GM19395 (cell line): ENCODE data around the gene SARNP.
"Not testable (repeated sequence)": the region's sequence is repeated elsewhere in the genome, so short reads cannot be mapped to it uniquely, and the experiment has no call there.

Experiments used
- ATAC-seq: cut with Tn5 transposase; IDR thresholded peaks from one replicate; pipeline ENCODE4 v1.9.1; 2021; ENCODE audit warnings: mild to moderate bottlenecking, moderate library complexity; ENCODE audit not compliant: unreplicated experiment

Gene SARNP

GRCh38 chr12:55797550-55797949 is 20.0 kb downstream of the SARNP start:
- ATAC-seq: no peak

GRCh38 chr12:55797068-55797467 is 20.5 kb downstream of the SARNP start:
- no peak for ATAC-seq

DNA sequence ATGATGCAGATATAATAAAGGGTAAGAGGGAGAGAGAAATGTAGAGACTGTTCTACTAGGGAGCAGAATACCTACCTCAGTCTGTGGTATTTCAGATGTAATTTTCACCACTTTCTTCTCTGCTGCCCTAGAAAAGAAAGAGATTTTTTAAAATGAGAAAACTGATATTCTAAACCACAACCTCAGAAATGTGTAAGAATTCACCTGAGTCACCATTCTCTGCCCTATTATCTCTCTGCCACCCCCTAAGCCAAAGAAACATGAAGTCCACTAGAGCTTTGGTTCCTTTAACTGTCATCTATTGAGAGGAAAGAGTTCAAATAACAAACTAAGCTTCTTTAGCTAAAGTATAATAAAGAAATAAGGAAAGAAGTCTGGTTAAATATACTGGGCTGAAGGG is 21.6 kb downstream of the SARNP start:
- ATAC-seq: no peak

DNA sequence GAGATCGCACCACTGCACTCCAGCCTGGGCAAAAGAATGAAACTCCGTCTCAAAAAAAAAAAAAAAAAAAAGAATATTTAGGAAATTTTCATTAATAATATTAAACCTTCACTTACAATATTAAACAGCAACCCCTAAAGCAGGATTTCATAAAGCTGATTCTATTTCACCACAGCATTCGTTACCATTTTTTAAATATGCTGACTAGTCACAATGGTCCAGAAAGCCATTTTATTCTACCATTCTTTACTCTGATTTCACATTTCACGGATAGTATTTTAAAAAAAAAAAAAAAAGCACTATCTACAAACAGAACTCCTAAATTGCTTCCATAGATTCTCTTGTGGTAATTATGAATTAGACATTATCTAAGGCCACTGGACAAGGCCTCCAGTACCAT is 27.6 kb downstream of the SARNP start:
- ATAC-seq: no peak

DNA sequence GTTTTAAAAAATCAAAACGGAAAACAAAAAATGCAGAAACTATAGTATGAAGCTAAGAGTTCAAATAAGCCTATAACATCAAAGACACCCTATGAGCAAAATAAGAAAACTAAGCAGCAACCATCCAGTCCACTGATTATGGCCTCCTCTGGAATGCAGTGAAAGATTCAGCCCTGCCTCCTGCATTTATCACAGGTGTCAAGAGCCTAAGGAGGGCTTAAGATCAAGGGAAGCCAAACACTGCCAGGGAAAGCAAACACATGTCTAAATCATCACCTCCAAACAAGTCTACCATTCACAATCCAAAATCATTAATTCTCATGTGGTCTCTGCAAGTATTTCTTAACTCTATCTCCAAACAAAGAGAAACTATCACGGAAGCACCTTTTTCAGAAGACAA is 28.4 kb downstream of the SARNP start:
- ATAC-seq: no peak

DNA sequence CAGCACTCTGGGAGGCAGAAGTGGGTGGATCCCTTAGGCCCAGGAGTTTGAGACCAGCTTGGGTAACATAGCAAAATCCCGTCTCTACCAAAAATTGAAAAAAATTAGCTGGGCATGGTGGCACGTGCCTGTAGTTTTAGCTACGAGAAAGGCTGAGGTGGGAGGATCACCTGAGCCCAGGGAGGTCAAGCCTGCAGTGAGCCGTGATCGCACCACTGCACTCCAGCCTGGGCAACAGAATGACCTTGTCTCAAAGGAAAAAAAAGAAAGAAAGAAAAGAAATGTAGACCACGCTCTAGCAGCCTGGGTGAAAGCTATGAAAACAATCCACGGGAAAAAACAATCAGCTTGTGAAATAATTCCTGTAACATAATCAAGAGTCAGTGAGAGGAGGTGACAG is 29.0 kb downstream of the SARNP start:
- ATAC-seq: no peak

DNA sequence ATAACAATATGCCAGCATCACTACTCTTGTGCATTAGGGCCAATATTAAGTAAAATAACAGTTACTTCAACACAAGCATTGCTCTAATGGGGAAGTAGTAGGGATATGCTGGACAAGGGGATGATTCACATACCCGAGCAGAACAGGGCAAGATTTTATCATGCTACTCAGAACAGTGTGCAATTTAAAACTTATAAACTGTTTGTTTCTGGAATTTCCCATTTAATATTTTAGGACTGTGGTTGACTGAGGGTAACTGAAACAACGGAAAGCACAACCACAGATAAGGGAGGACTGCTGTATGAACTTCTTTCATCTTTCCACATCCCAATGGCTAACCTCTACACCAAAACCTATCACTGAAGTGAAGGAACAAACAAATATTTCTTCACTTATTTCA is 36.8 kb downstream of the SARNP start:
- no peak for ATAC-seq

DNA sequence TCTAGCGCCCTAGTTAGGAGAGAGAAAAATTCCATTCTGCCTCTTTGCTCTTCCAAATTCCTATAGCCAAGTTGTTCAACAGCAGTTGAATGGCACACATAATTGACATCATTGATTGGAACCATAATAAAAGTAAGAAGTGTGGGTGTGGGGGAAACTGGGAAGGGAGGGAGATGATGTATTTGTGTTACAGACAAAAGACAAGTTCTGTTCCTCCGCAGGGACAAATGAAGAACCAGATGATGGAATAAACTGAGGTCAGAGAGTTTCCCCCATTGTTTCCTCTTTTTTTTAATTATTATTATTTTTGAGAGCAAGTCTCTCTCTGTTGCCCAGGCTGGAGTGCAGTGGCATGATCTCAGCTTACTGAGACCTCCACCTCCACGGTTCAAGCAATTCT is 39.7 kb downstream of the SARNP start:
- ATAC-seq: no peak

DNA sequence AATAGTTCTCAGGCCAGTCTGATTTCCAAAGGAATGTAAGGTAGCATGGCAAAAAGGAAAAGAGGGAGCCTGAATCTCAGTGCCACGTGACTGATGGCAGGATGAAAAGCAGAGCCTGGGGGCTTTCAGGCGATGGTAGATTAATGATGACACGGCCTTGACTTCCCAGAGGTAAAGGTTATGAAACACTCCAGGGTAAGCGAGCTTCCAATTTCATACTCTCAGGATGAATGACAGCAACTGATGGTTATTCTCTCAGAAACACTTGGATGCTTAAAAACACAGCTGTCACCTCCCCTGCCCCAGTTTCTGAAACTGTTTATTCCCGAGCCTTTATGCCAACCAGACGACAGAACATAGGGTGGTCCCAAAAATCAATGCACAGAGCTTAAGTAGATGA is 45.8 kb downstream of the SARNP start:
- no peak for ATAC-seq

DNA sequence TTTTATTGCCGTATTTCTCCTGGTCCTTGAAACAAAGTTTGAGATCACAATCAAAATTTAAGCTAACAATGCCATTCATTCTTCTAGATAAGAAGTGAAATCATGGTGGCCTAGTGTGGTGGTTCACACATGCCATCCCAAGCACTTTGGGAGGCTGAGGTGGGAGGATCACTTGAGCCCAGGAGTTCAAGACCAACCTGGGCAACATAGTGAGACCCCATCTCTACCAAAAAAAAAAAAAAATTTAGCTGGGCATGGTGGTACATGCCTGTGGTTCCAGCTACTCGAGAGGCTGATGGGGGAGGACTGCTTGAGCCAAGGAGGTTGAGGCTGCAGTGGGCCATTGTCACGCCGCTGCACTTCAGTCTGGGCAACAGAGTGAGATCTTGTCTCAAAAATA is 50.4 kb downstream of the SARNP start:
- ATAC-seq: no peak

- no peak for ATAC-seq
Measured at GRCh38 chr12:55765736-55766290, 51.7 kb downstream of the SARNP start.

GRCh38 chr12:55762646-55763045 is 54.9 kb downstream of the SARNP start:
- no peak for ATAC-seq

- no peak for ATAC-seq
Measured at GRCh38 chr12:55760663-55761062, 56.9 kb downstream of the SARNP start.

- not testable (repeated sequence) for ATAC-seq
Measured at GRCh38 chr12:55758575-55758974, 58.9 kb downstream of the SARNP start.

DNA sequence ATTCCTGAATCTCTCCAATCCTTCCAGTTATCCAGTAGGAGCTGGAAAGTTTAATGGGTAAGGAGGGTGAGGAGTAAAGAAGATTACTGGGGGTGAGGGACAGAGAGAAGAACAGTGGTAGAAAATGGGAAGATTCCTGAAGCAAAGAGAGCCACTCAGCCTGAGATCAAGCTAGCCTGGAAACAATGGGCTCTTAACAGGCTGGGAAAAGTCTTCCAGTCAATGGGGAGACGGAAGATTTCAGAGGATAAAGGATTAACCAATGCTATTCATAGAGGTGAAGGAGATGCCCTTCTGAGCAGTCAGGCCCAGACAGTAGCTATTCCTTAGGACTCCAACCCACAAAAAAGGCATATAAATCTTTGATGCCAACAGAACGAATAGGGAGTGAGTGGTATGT is 59.8 kb downstream of the SARNP start:
- ATAC-seq: no peak

DNA sequence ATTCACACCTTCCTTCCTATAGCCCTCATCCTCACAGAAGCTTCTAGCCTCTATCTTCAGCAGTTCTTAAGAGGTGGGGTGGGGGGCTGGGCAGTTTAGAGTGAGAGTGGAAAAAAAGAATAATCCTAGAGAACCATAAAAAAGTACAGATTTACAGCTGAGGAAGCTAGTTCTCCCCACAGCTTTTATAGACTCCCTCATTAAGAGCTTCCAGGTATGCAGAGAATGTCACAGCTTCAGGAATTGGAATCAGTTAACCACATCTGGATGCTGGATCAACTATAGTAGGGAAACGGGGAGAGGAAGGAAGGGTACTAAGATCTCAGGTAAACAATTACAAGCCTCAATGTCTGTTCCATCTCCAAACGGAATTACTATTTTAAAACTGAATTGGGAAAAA is 62.3 kb downstream of the SARNP start:
- ATAC-seq: no peak

DNA sequence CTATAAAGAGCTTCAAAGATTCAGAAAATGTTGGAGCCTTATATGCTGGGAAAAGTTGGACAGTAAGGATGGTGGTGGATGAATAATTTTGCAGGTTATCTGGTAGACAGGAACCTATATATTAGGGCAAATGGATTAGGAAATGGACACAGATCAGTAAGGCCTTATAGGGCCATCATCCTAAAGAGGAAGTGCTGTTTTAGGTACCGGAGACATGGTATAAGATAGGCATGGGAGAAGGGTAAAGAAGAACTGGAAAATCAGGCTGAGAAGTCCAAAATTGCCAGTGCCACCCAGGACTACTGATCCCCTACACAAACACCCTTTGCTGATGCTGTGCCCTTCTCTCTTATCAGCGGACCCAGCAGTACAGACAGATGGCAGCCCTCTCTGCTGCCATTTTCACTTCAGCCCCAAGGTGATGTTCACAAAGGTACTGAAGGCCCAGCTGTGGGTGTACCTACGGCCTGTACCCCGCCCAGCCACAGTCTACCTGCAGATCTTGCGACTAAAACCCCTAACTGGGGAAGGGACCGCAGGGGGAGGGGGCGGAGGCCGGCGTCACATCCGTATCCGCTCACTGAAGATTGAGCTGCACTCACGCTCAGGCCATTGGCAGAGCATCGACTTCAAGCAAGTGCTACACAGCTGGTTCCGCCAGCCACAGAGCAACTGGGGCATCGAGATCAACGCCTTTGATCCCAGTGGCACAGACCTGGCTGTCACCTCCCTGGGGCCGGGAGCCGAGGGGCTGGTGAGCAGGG is 69.1 kb downstream of the SARNP start:
- ATAC-seq: no peak

- ATAC-seq: no peak
Measured at GRCh38 chr12:55746913-55747231, 70.7 kb downstream of the SARNP start.

DNA sequence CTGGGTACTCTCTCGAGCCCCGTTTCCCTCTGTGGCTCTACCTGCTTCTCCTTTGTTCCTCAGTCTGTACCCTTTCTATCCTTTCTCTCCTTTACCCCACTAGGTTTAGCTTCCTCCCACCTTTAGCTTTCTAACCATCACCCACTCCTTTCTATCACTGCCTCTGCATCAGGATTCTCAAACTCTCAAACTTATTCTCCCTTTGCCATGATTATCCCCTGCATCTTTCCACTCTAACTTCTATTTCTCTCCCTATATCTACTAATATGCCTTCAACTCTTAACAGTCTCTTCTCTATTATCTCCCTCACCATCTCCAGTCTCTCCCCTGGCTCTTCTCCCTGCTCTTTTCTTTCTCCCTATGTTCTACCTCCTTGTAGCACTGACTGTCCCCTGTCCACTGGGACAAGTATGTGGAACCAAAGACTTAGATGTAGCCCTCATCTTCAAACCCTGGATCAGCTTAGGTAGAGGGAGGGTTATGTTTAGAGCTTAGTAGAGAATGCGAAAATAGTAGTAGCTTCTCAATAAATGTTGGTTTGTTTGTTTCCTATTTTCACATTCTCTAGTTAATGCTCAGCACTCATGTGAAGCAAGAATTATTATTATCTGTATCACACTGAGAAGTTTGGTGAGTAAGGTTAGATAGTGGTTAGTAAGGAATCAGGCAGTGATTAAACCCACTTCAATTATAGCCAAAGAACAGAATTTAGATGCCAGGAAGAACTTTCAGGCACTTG is 71.2 kb downstream of the SARNP start:
- ATAC-seq: no peak

DNA sequence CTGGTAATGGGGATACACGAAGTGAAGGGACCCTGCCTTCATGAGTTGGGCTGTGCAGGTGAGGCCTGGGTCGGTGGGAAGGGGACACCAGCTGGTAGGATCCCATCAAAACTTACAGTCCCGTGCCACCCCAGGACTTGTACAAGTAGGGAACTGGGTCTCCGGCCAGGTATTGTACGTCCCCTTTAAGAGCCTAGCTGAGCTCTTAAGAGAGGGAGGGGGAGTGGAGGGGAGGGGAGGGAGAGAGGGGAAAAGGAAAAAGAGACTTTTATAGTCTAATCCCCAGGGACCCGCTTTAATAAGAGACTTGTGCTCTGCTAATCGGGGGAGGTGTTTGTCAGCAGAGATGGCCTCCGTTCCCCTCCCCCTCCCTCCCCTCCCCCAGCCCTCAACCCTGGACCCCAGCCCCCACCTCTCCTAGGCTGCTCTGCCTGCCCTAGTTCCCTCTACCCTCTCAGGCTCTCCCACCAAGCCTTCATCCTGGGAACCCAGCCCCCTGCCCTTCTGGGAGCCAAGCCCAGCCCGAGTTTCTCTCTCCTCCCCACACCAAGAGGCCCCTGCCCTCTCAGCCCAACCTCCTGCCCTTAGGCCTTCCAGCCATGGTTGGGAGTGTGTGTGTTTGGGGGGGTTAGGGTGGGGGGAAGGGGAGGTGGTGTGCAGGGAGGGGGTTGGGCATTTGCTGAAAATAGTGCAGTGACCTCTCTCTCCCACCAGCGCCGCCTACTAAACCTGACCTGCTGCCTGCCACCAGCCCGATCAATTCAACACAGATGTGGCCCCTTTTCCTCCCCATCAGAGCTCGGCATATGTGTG is 72.0 kb downstream of the SARNP start:
- no peak for ATAC-seq

DNA sequence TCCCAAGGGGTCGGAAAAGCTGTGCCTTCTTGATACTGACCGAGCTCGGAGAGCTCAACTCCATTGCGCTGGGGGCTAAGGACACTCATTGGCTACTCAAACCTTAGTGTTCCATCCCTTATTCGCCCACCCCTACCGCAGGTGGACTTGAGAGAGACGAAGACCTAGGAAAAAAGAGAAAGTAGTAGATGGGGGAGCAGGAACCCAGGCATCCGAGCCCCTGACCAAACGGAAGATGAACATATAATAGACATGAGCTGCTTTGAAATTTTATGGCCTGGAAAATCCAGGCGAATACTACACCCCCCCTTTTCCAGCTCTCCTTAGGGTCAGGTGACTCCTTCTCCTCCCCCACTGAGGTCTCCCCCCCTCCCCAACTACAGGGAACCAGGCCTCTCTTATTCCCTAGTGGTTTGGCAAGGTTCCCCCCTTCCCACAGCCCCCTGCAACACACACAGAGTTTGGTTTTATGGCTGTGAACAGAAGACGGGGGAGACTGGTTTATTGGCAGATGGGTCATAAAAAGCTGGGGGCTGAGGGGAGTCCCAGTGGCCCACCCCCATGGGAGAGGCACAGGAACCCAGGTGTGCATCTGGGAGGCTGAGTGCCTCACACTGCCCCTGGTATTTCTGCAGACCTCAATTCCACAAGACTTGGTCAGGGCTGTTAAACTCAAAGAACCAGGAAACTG is 73.0 kb downstream of the SARNP start:
- ATAC-seq: no peak
